GM19351 (cell line): ENCODE results near the gene TCF7L2.

Experiments
- ATAC-seq: cut with Tn5 transposase; IDR thresholded peaks from one replicate; pipeline ENCODE4 v1.9.1; 2021; ENCODE audit warnings: mild to moderate bottlenecking, moderate library complexity; ENCODE audit not compliant: unreplicated experiment

Gene TCF7L2

GRCh38 chr10:113213035-113213434 is 263.0 kb downstream of the TCF7L2 start:
- no peak for ATAC-seq

DNA sequence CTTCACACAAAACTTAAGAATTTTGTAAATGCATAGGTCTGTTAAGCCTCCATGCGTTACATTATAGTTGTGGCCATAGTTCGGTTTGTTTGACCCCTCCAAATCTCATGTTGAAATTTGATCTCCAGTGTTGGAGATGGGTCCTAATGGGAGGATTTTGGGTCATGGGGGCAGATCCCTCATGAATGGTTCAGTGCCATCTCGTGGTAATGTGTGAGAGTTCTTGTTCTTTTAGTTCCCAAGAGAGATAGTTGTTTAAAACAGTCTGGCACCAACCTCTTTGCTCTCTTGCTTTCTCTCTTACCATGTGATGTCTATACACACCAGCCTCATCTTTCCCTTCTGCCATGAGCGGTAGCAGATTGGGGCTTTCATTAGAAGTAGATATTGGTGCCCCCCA is 264.3 kb downstream of the TCF7L2 start:
- no peak for ATAC-seq

DNA sequence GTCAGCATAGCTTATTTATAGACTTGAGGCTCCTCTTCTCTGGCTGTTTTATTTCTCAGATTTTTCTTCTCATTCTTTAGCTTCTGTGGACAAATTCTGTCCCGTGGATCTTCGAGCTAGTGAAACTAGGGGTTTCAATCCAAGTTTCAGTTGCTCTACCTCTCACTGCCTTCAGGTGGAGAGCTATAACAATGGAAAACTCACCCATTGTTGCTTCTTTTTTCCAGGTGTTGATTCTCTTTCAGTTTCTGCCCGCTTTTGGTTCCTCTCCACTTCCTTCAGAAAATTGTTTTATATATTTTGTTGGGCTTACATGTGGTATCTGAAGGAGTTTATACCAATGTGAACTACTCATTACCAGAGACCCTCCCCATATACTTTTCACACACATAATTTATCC is 266.1 kb downstream of the TCF7L2 start:
- no peak for ATAC-seq
